HK-2 (cell line): ENCODE data around the gene PLPPR5.

Source experiments
- DNase-seq: peaks from one replicate; pipeline ENCODE4 v3.0.0-alpha.2; 2018; ENCODE audit not compliant: unreplicated experiment

PLPPR5 gene

GRCh38 chr1:98969798-98970490 lies 34.7 kb downstream of the PLPPR5 start:
- DNase-seq, result no peak

- DNase-seq, result no peak
These were observed 37.5 kb downstream of the PLPPR5 start for GRCh38 chr1:98967122-98967521.

GRCh38 chr1:98965394-98965793 lies 39.3 kb downstream of the PLPPR5 start:
- DNase-seq, result no peak

GRCh38 chr1:98964198-98964597 lies 40.5 kb downstream of the PLPPR5 start:
- no peak for DNase-seq

GRCh38 chr1:98963064-98963758 lies 41.5 kb downstream of the PLPPR5 start:
- DNase-seq, result no peak

GRCh38 chr1:98962156-98962555 lies 42.5 kb downstream of the PLPPR5 start:
- DNase-seq, result no peak

- DNase-seq, result no peak
These were observed 55.0 kb downstream of the PLPPR5 start for GRCh38 chr1:98949621-98950020.

- no peak for DNase-seq
These were observed 55.5 kb downstream of the PLPPR5 start for GRCh38 chr1:98949166-98949565.

- DNase-seq, result no peak
These were observed 57.6 kb downstream of the PLPPR5 start for GRCh38 chr1:98947071-98947470.

GRCh38 chr1:98940722-98941079 lies 64.0 kb downstream of the PLPPR5 start:
- DNase-seq, result no peak

GRCh38 chr1:98940069-98940721 lies 64.5 kb downstream of the PLPPR5 start:
- no peak for DNase-seq

GRCh38 chr1:98939471-98939870 lies 65.2 kb downstream of the PLPPR5 start:
- DNase-seq, result no peak

GRCh38 chr1:98937347-98937746 lies 67.3 kb downstream of the PLPPR5 start:
- DNase-seq, result no peak

GRCh38 chr1:98932184-98932583 lies 72.5 kb downstream of the PLPPR5 start:
- DNase-seq, result no peak

GRCh38 chr1:98931128-98931835 lies 73.4 kb downstream of the PLPPR5 start:
- DNase-seq, result no peak

GRCh38 chr1:98929437-98929836 lies 75.2 kb downstream of the PLPPR5 start:
- no peak for DNase-seq

- no peak for DNase-seq
These were observed 78.1 kb downstream of the PLPPR5 start for GRCh38 chr1:98926597-98926996.

GRCh38 chr1:98924977-98925376 lies 79.7 kb downstream of the PLPPR5 start:
- no peak for DNase-seq

- DNase-seq, result no peak
These were observed 81.0 kb downstream of the PLPPR5 start for GRCh38 chr1:98923667-98924066.

GRCh38 chr1:98921817-98922216 lies 82.8 kb downstream of the PLPPR5 start:
- DNase-seq, result no peak

GRCh38 chr1:98920441-98921110 lies 84.1 kb downstream of the PLPPR5 start:
- DNase-seq, result no peak

- no peak for DNase-seq
These were observed 85.0 kb downstream of the PLPPR5 start for GRCh38 chr1:98919652-98920051.
